GM12892 (cell line): Measurements from ENCODE around the gene LOXL1.

Experiments
- DNase-seq: peaks from one replicate; pipeline ENCODE4 v3.0.0; 2011; ENCODE audit not compliant: insufficient read length
- FAIRE-seq: peaks from 2 replicates; lab custom pipeline; 2011; peaks lifted over from hg19 to GRCh38; lab: Jason Lieb, UNC
- POLR2A ChIP-seq: IDR thresholded peaks from 2 replicates; pipeline ENCODE4 v1.6.1; 2011; ENCODE audit warnings: low read depth, low read length, control low read depth
- POLR2AphosphoS5 ChIP-seq: IDR thresholded peaks from 2 replicates; pipeline ENCODE4 v1.6.1; 2011; ENCODE audit warnings: low read depth, low read length, control low read depth
- TAF1 ChIP-seq: IDR thresholded peaks from 2 replicates; pipeline ENCODE4 v1.6.1; 2011; ENCODE audit warnings: low read depth, mild to moderate bottlenecking, control low read depth, low read length, borderline replicate concordance

LOXL1 gene

GRCh38 chr15:73912030-73912596, 14.1 kb upstream of the LOXL1 start:
- TF ChIP-seq TAF1 (no peak), POLR2A (no peak), POLR2AphosphoS5 (no peak)
- FAIRE-seq (no peak), DNase-seq (no peak)

GRCh38 chr15:73914145-73914544, 12.1 kb upstream of the LOXL1 start:
- FAIRE-seq: no peak
- no peak for TF ChIP-seq TAF1
- TF ChIP-seq POLR2A: no peak
- TF ChIP-seq POLR2AphosphoS5: no peak

GRCh38 chr15:73915082-73915481, 11.2 kb upstream of the LOXL1 start:
- no peak for TF ChIP-seq POLR2AphosphoS5
- no peak for TF ChIP-seq TAF1
- TF ChIP-seq POLR2A: no peak
- DNase-seq: no peak
- no peak for FAIRE-seq

More at GRCh38 chr15:73914145-73914544, 12.1 kb upstream of the LOXL1 start:
- DNase-seq: no peak

- DNase-seq (no peak), FAIRE-seq (no peak)
- no peak for TF ChIP-seq TAF1
Measured at GRCh38 chr15:73918784-73919183, 7.5 kb upstream of the LOXL1 start.

GRCh38 chr15:73919706-73920105, 6.6 kb upstream of the LOXL1 start:
- TF ChIP-seq TAF1: no peak
- TF ChIP-seq POLR2AphosphoS5: no peak
- no peak for TF ChIP-seq POLR2A
- FAIRE-seq (no peak), DNase-seq (no peak)

- no peak for DNase-seq
- no peak for TF ChIP-seq POLR2A
- no peak for TF ChIP-seq POLR2AphosphoS5
- no peak for TF ChIP-seq TAF1
- FAIRE-seq: no peak
Measured at GRCh38 chr15:73921254-73921925, 4.9 kb upstream of the LOXL1 start.

- no peak for TF ChIP-seq POLR2A
- no peak for TF ChIP-seq TAF1
- no peak for TF ChIP-seq POLR2AphosphoS5
- DNase-seq (no peak), FAIRE-seq (no peak)
Measured at GRCh38 chr15:73922186-73923151, 3.8 kb upstream of the LOXL1 start.

GRCh38 chr15:73923156-73923487, 3.1 kb upstream of the LOXL1 start:
- TF ChIP-seq POLR2AphosphoS5 (no peak), TAF1 (no peak)
- no peak for FAIRE-seq

GRCh38 chr15:73923488-73924164, 2.6 kb upstream of the LOXL1 start:
- FAIRE-seq (no peak), DNase-seq (no peak)
- no peak for TF ChIP-seq POLR2A

More at GRCh38 chr15:73923156-73923487, 3.1 kb upstream of the LOXL1 start:
- no peak for DNase-seq

GRCh38 chr15:73924171-73924921, 1.9 kb upstream of the LOXL1 start:
- no peak for TF ChIP-seq POLR2AphosphoS5
- TF ChIP-seq TAF1: no peak
- TF ChIP-seq POLR2A: no peak
- no peak for DNase-seq
- FAIRE-seq: no peak

- DNase-seq (no peak), FAIRE-seq (no peak)
- TF ChIP-seq TAF1 (no peak), POLR2A (no peak), POLR2AphosphoS5 (no peak)
Measured at GRCh38 chr15:73925848-73926218, 429 bp upstream of the LOXL1 start.
